IMR-90 (cell line): ENCODE data around the gene CNPY3. TPM values are rescaled to one million over a fixed set of nuclear protein-coding genes. Genes with fewer than 3 reads are reported as not detected.

Source experiments
- polyA plus RNA-seq, 3 experiments: library from polyadenylated mRNA; depleted of rRNA; stranded (reverse); fragments of >200 nt; gene quantifications; 2 replicates each; pipeline ENCODE4 v1.2.3, GENCODE V29; 2012; ENCODE audit warnings: low replicate concordance in 1 of 3
- total RNA-seq: library from RNA; depleted of rRNA; stranded (reverse); fragments of >200 nt; gene quantifications from 2 replicates; pipeline ENCODE4 v1.2.3, GENCODE V29; 2012; rRNA removed

CNPY3 gene
- total and polyA plus RNA-seq, 2 of the 4 experiments (the other 2 are of a cell fraction), result 13.3 to 39.2 TPM

Other genes with a start within 250 kb of the CNPY3 start
- 0.83 and 1.1 TPM in 2 replicates for gene PRPH2, start 206.9 kb upstream of the CNPY3 start, total RNA-seq
- 0.90 and 1.0 TPM in 2 replicates for gene PRPH2, start 206.9 kb upstream of the CNPY3 start, polyA plus RNA-seq (2012; rRNA removed)
- gene TBCC, start 183.4 kb upstream of the CNPY3 start, total RNA-seq, result 32.6 and 33.9 TPM in 2 replicates
- gene TBCC, start 183.4 kb upstream of the CNPY3 start, polyA plus RNA-seq (2012; rRNA removed), result 20.2 and 23.0 TPM in 2 replicates
- gene BICRAL, start 147.4 kb upstream of the CNPY3 start, total RNA-seq, result 4.7 and 6.1 TPM in 2 replicates
- gene BICRAL, start 147.4 kb upstream of the CNPY3 start, polyA plus RNA-seq (2012; rRNA removed), result 3.9 and 4.0 TPM in 2 replicates
- 112 and 125 TPM in 2 replicates for gene RPL7L1, start 49.9 kb upstream of the CNPY3 start, total RNA-seq
- 31.3 and 43.0 TPM in 2 replicates for gene RPL7L1, start 49.9 kb upstream of the CNPY3 start, polyA plus RNA-seq (2012; rRNA removed)
- not detected in 2 replicates for gene PTCRA, start 13.4 kb upstream of the CNPY3 start, total RNA-seq
- not detected in 2 replicates for gene PTCRA, start 13.4 kb upstream of the CNPY3 start, polyA plus RNA-seq (2012; rRNA removed)
- gene GNMT, start 31.3 kb downstream of the CNPY3 start, total RNA-seq, result not detected in 2 replicates
- 0.36 TPM in 1 of 2 replicates, not detected in the other for gene GNMT, start 31.3 kb downstream of the CNPY3 start, polyA plus RNA-seq (2012; rRNA removed)
- 9.4 and 10.6 TPM in 2 replicates for gene PEX6, start 49.7 kb downstream of the CNPY3 start, total RNA-seq
- gene PEX6, start 49.7 kb downstream of the CNPY3 start, polyA plus RNA-seq (2012; rRNA removed), result 9.6 and 10.4 TPM in 2 replicates
- gene PPP2R5D, start 55.1 kb downstream of the CNPY3 start, total RNA-seq, result 60.5 and 68.8 TPM in 2 replicates
- 50.6 and 55.6 TPM in 2 replicates for gene PPP2R5D, start 55.1 kb downstream of the CNPY3 start, polyA plus RNA-seq (2012; rRNA removed)
- 116 and 119 TPM in 2 replicates for gene MEA1, start 84.5 kb downstream of the CNPY3 start, total RNA-seq
- gene MEA1, start 84.5 kb downstream of the CNPY3 start, polyA plus RNA-seq (2012; rRNA removed), result 126 TPM in 2 replicates
- 69.7 and 76.0 TPM in 2 replicates for gene KLHDC3, start 84.8 kb downstream of the CNPY3 start, total RNA-seq
- gene KLHDC3, start 84.8 kb downstream of the CNPY3 start, polyA plus RNA-seq (2012; rRNA removed), result 50.5 and 57.1 TPM in 2 replicates
- 106 and 114 TPM in 2 replicates for gene RRP36, start 92.1 kb downstream of the CNPY3 start, total RNA-seq
- 54.3 and 55.1 TPM in 2 replicates for gene RRP36, start 92.1 kb downstream of the CNPY3 start, polyA plus RNA-seq (2012; rRNA removed)
- gene CUL7, start 124.4 kb downstream of the CNPY3 start, total RNA-seq, result 33.3 and 39.3 TPM in 2 replicates
- 38.0 and 39.9 TPM in 2 replicates for gene CUL7, start 124.4 kb downstream of the CNPY3 start, polyA plus RNA-seq (2012; rRNA removed)
- gene MRPL2, start 130.0 kb downstream of the CNPY3 start, total RNA-seq, result 15.8 and 18.1 TPM in 2 replicates
- gene MRPL2, start 130.0 kb downstream of the CNPY3 start, polyA plus RNA-seq (2012; rRNA removed), result 45.9 and 46.8 TPM in 2 replicates
- 9.7 and 10.9 TPM in 2 replicates for gene KLC4, start 130.2 kb downstream of the CNPY3 start, total RNA-seq
- 12.4 and 13.0 TPM in 2 replicates for gene KLC4, start 130.2 kb downstream of the CNPY3 start, polyA plus RNA-seq (2012; rRNA removed)
- 44.4 and 47.1 TPM in 2 replicates for gene PTK7, start 146.8 kb downstream of the CNPY3 start, total RNA-seq
- gene PTK7, start 146.8 kb downstream of the CNPY3 start, polyA plus RNA-seq (2012; rRNA removed), result 122 and 142 TPM in 2 replicates
- gene SRF, start 241.8 kb downstream of the CNPY3 start, total RNA-seq, result 20.6 TPM in 2 replicates
- 56.3 and 69.1 TPM in 2 replicates for gene SRF, start 241.8 kb downstream of the CNPY3 start, polyA plus RNA-seq (2012; rRNA removed)